Measurements from ENCODE around the gene ATP7B.

The ATP7B gene

GRCh38 chr13:51976423-51976822 is 34.8 kb downstream of the ATP7B start:
- DNase-seq = no peak

DNA sequence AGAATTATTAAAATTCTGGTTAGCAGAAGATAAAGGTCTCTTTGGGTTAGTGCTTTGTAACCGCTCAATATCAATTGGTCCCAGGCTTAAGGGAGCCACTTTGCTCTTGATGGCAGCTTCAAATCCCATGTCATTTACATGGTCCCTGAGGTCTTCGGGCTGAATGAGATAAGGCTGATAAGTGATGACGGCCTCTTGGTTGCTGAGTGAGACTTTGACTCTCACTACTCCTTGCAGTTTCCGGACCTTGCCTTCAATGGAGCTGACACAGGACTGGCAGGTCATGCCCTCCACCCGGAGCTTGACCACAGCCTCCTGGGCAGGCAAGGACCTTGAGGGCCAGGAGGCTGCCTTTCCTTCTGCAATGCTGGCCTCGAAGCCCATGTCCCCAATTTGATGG is 36.8 kb downstream of the ATP7B start:
- no peak for DNase-seq

- no peak for DNase-seq
These were observed 39.5 kb downstream of the ATP7B start for GRCh38 chr13:51971520-51972426.

- no peak for DNase-seq
These were observed 40.9 kb downstream of the ATP7B start for GRCh38 chr13:51970349-51970748.

GRCh38 chr13:51967482-51968446 is 43.5 kb downstream of the ATP7B start:
- no peak for DNase-seq

- no peak for DNase-seq
These were observed 45.1 kb downstream of the ATP7B start for GRCh38 chr13:51966186-51966585.

DNA sequence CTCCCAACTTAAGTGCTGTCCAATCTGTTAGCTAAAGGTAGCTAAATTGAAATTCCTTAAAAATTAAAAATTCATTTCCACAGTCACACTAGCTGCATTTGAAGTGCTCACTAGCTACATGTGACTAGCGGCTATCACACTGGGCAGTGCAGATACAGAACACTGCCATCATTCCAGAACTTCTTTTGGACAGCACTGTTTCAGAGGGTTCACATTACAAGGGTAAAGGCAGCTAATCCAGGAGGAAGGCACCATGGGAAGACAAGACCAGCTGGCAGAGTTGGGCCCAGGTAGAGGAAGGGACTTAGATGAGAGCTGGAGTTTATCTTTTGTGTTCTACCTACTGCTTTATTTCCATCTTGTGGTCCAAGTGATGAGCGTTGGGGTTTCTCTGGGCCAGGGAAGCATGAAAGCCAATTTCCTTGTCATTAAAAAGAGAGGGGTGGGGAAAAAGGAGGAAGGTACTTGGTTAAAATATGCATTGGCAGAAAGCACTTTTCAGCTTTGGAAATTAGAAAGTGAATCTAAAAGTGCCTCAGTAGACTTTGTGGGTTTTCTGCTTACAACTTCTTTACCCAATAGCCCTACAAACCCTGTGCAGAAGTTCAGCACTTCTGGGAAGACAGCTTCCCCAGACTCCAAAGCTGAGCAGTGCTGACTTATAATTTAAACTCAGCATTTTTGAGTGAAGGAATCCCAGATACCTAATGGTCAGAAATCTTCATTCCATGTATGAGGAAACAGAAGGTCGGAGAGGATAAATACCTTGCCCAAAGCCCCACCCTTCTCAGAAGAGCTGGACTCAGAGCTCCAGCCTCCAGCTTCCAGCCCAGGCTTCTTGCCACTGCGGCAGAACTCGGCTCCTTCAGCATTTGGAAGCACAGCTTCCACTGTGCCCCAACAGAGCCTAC is 49.5 kb downstream of the ATP7B start:
- no peak for DNase-seq

DNA sequence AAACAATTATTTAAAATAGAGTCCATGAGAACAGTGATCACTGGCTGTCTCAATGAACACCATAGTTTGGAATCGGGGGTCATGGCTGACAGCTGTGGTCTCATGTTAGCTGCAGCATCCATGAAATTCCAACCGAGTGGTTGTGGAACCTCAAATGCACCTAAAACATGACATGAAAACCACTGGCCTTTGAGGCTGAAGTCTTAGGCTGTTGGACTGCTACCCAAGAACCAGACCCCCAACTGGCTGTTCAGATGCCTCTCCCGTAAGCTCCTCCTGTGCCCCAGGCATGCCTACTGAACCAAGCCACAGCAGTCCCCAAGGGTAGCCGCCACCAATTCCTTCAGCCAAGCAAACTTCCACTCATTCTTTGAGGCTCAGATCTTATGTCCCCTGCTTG is 50.5 kb downstream of the ATP7B start:
- DNase-seq = no peak

- DNase-seq = no peak
These were observed 51.5 kb downstream of the ATP7B start for GRCh38 chr13:51959773-51960172.

DNA sequence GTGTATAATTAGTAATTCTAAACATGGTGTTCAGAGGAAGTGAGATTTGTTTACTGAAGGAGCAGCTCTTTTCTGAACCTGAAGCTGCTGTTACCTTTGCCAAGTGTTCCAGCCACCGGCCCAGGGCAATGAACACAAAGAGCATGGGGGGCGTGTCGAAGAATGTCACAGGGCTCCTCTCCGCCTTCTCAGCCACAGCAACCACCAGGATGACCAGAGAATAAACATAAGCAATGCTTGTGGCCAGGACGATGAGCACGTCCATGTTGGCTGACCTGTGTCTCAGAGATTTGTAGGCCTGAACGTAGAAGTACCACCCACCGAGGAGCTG is 53.1 kb downstream of the ATP7B start:
- no peak for DNase-seq

GRCh38 chr13:51957377-51958216 is 53.7 kb downstream of the ATP7B start:
- DNase-seq = no peak

DNA sequence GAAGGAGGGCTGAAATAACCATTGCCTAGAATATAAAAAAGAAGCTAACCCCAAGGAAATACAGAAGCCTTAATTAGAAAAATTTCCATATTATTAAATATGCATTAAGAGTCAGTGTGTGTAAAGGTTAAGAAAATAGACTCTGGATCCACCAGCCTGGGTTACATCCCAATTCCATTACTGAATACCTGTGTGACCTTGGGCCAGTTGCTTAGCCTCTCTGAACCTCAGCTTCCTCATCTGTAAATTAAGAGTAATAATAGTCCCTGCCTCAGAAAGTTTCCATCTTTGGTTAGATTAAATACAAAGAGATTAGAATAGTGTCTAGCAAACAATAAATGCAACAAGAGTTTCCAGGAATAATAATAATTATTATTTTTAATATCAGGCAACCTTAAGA is 54.5 kb downstream of the ATP7B start:
- no peak for DNase-seq

- no peak for DNase-seq
These were observed 55.2 kb downstream of the ATP7B start for GRCh38 chr13:51955816-51956603.

- DNase-seq = no peak
These were observed 55.9 kb downstream of the ATP7B start for GRCh38 chr13:51955281-51955771.

GRCh38 chr13:51953347-51954195 is 57.7 kb downstream of the ATP7B start:
- DNase-seq = no peak

- no peak for DNase-seq
These were observed 60.5 kb downstream of the ATP7B start for GRCh38 chr13:51950722-51951121.

DNA sequence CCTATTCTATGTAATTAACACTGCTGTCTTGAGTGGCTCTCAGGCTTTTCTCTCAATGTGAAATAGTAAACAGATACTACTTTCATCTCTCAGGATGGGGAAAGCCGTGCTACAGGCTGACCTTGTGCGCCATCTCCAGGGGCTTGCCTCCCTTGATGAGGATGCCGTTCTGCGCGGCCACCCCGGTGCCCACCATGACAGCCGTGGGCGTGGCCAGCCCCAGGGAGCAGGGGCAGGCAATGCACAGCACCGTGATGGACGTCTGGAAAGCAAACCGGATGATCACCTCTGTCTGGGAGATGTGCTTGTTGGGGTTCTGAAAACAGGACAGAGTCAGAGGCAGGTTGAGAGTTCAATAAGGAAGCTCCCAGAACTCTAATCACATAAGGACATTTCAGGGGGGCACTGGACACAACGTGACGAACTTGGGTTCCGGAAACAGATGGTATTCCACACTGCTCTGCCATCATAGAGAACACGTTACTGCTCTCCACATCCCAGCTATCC is 65.0 kb downstream of the ATP7B start:
- DNase-seq = no peak

GRCh38 chr13:51945149-51945548 is 66.1 kb downstream of the ATP7B start:
- no peak for DNase-seq

GRCh38 chr13:51944428-51944827 is 66.8 kb downstream of the ATP7B start:
- no peak for DNase-seq

- no peak for DNase-seq
These were observed 67.5 kb downstream of the ATP7B start for GRCh38 chr13:51943721-51944120.
